ENCODE data around the gene SMIM33.

GRCh38 chr5:139513434-139513833 lies 42.6 kb downstream of the SMIM33 start:
- TF ChIP-seq CTCF (IDR thresholded peaks at IDR 0.05) (peak; percentile 44 to 61 (median 58)), POLR2AphosphoS5 (IDR thresholded peaks at IDR 0.05; ENCODE audit: insufficient read depth in 1 of 2, low read depth in 1 of 2) (peak in 1 of 2 donors; percentile 54)
